Activated CD4-positive, alpha-beta memory T cell treated with anti-CD3 and anti-CD28 coated beads for 36 hours (primary cell): ENCODE results near the gene C1orf210. TPM values are rescaled to one million over a fixed set of nuclear protein-coding genes. Genes with fewer than 3 reads are reported as not detected.

ENCODE experiments used
- CTCF ChIA-PET: fragments of 350-600 bp; sonication (Branson Sonifier 250); formaldehyde crosslinking; loops from one replicate; lab custom pipeline; 2021; ENCODE audit warnings: antibody characterized with exemption, inconsistent platforms; lab: Charles Lee
- POLR2A ChIA-PET: fragments of 350-600 bp; sonication (Branson Sonifier 250); formaldehyde crosslinking; loops from one replicate; lab custom pipeline; 2021; ENCODE audit warnings: antibody characterized with exemption; lab: Charles Lee
- DNase-seq: peaks from one replicate; pipeline ENCODE4 v3.0.0-alpha.2; 2020
- H3K27ac Mint-ChIP-seq: one replicate; pipeline ENCODE4 v1.8.0; 2021; ENCODE audit warnings: mixed read lengths
- H3K27me3 Mint-ChIP-seq: one replicate; pipeline ENCODE4 v1.8.0; 2021; ENCODE audit warnings: mixed read lengths
- H3K36me3 Mint-ChIP-seq: one replicate; pipeline ENCODE4 v1.8.0; 2021; ENCODE audit warnings: mixed read lengths
- H3K4me1 Mint-ChIP-seq: one replicate; pipeline ENCODE4 v1.8.0; 2021; ENCODE audit warnings: low read depth, mixed read lengths
- H3K4me3 Mint-ChIP-seq: one replicate; pipeline ENCODE4 v1.8.0; 2021; ENCODE audit warnings: mild to moderate bottlenecking, mixed read lengths
- H3K9me3 Mint-ChIP-seq: one replicate; pipeline ENCODE4 v1.8.0; 2021; ENCODE audit warnings: mixed read lengths
- intact Hi-C: fragments of 100-400 bp; cut with micrococcal nuclease; formaldehyde crosslinking; loops from one replicate; pipeline ENCODE4 v1.15.1; 2023
- total RNA-seq, 2 experiments: library from RNA; stranded (reverse); gene quantifications; one replicate each; pipeline ENCODE4 v1.2.3, GENCODE V29; 2021

C1orf210 gene
- total RNA-seq, 2 experiments from 2014 or later, result not detected

- H3K36me3 Mint-ChIP-seq, result no peaks in the 10 kb centered on the region
- peaks cover 4% of the 10 kb centered on the region for H3K9me3 Mint-ChIP-seq
- DNase-seq, result no peak
- H3K27me3 Mint-ChIP-seq, result peaks cover 8% of the 10 kb centered on the region
- H3K27ac Mint-ChIP-seq, result no peak overlapping the region
- H3K4me3 Mint-ChIP-seq, result no peak overlapping the region
- ChIA-PET POLR2A (no interaction called here), CTCF (interaction anchor here (0.7 to 1.3 kb wide), 2 partner anchors 106 to 168 kb away, joined by 3 to 4 read pairs; no protein-coding TSS in a partner anchor)
- intact Hi-C loops, result no loop called here
- H3K4me1 Mint-ChIP-seq, result no peaks in the 10 kb centered on the region
These were observed 38.7 kb downstream of the C1orf210 start for GRCh38 chr1:43246466-43247213.

GRCh38 chr1:43243299-43243698 lies 42.1 kb downstream of the C1orf210 start:
- ChIA-PET POLR2A (no interaction called here), CTCF (interaction anchor here (1.2 to 1.7 kb wide), 2 partner anchors 16 to 171 kb away, joined by 3 to 5 read pairs; no protein-coding TSS in a partner anchor)
- H3K9me3 Mint-ChIP-seq, result peaks cover 4% of the 10 kb centered on the region
- H3K4me3 Mint-ChIP-seq, result no peak overlapping the region
- H3K27me3 Mint-ChIP-seq, result peaks cover 4% of the 10 kb centered on the region
- no peak for DNase-seq
- intact Hi-C loops, result no loop called here
- H3K36me3 Mint-ChIP-seq, result no peaks in the 10 kb centered on the region
- no peak overlapping the region for H3K27ac Mint-ChIP-seq
- H3K4me1 Mint-ChIP-seq, result no peaks in the 10 kb centered on the region

DNA sequence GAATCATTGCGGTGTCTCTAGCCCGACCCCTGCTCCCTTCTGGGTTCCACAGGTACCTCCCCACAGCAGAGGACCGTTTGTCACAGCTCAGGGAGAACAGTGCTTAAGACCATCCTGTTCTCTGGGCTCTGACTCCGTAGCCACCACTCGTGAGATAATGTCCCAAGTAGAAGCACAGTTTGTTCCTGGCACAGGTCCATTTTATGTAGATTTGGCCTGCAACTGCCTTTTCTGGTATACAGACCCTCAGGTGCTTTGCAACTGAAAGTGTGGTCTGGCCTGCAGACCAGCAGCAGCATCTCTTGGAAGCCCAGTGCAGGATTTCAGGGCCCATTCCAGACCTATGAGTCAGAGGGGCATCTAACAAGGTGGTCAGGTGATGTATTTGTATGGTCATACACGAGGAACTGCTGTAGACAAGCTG lies 44.0 kb downstream of the C1orf210 start:
- peaks cover 1% of the 10 kb centered on the region for H3K27me3 Mint-ChIP-seq
- no peaks in the 10 kb centered on the region for H3K4me1 Mint-ChIP-seq
- no peak overlapping the region for H3K27ac Mint-ChIP-seq
- intact Hi-C loops, result no loop called here
- H3K9me3 Mint-ChIP-seq, result no peaks in the 10 kb centered on the region
- ChIA-PET CTCF (no interaction called here), POLR2A (no interaction called here)
- H3K4me3 Mint-ChIP-seq, result no peak overlapping the region
- no peak for DNase-seq
- no peaks in the 10 kb centered on the region for H3K36me3 Mint-ChIP-seq

GRCh38 chr1:43239484-43239883 lies 45.9 kb downstream of the C1orf210 start:
- H3K4me1 Mint-ChIP-seq, result no peaks in the 10 kb centered on the region
- ChIA-PET POLR2A (no interaction called here), CTCF (interaction anchor here (0.8 to 4.2 kb wide), 3 partner anchors 12 to 175 kb away, joined by 3 to 16 read pairs (median 13); no protein-coding TSS in a partner anchor)
- peaks cover 1% of the 10 kb centered on the region for H3K27me3 Mint-ChIP-seq
- no peak overlapping the region for H3K27ac Mint-ChIP-seq
- H3K36me3 Mint-ChIP-seq, result no peaks in the 10 kb centered on the region
- H3K9me3 Mint-ChIP-seq, result no peaks in the 10 kb centered on the region
- DNase-seq, result no peak
- intact Hi-C loops, result no loop called here
- H3K4me3 Mint-ChIP-seq, result no peak overlapping the region

GRCh38 chr1:43238991-43239469 lies 46.4 kb downstream of the C1orf210 start:
- ChIA-PET POLR2A (no interaction called here), CTCF (interaction anchor here (0.8 to 4.2 kb wide), 3 partner anchors 12 to 175 kb away, joined by 3 to 16 read pairs (median 13); no protein-coding TSS in a partner anchor)
- H3K27me3 Mint-ChIP-seq, result peaks cover 1% of the 10 kb centered on the region
- no peaks in the 10 kb centered on the region for H3K36me3 Mint-ChIP-seq
- H3K4me1 Mint-ChIP-seq, result no peaks in the 10 kb centered on the region
- no peak overlapping the region for H3K27ac Mint-ChIP-seq
- intact Hi-C loops, result loop anchor here (1.0 kb wide), 2 partner anchors 119 to 175 kb away; partner anchors contain the start of gene CDC20
- no peak overlapping the region for H3K4me3 Mint-ChIP-seq
- H3K9me3 Mint-ChIP-seq, result no peaks in the 10 kb centered on the region
- no peak for DNase-seq

DNA sequence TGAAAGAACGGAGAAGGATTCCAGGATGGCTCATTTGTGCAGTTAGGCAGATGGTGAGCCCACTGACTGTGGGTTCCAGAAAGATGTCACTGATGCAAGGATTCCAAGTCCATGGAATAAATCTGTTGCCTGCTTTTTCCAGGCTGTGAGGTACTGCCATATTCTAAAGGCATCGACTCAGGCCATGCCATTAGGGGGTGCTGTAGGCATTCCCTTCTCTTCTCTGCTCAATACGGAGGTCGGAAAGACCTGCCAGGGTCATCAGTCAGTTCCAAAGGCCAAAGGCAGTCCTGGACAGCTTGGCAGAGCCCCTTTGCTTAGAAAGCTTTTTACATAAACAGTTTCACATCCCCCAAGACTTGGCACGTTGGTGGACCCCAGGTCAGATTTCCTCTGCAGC lies 47.3 kb downstream of the C1orf210 start:
- peaks cover 1% of the 10 kb centered on the region for H3K27me3 Mint-ChIP-seq
- ChIA-PET POLR2A (no interaction called here), CTCF (interaction anchor here (3.1 to 4.2 kb wide), 2 partner anchors 11 to 176 kb away, joined by 13 to 16 read pairs; no protein-coding TSS in a partner anchor)
- no peak overlapping the region for H3K27ac Mint-ChIP-seq
- no peak overlapping the region for H3K4me3 Mint-ChIP-seq
- intact Hi-C loops, result loop anchor here (1.0 kb wide), 2 partner anchors 120 to 176 kb away; partner anchors contain the start of gene CDC20
- no peaks in the 10 kb centered on the region for H3K4me1 Mint-ChIP-seq
- DNase-seq, result peak; percentile 53
- H3K36me3 Mint-ChIP-seq, result no peaks in the 10 kb centered on the region
- no peaks in the 10 kb centered on the region for H3K9me3 Mint-ChIP-seq

DNA sequence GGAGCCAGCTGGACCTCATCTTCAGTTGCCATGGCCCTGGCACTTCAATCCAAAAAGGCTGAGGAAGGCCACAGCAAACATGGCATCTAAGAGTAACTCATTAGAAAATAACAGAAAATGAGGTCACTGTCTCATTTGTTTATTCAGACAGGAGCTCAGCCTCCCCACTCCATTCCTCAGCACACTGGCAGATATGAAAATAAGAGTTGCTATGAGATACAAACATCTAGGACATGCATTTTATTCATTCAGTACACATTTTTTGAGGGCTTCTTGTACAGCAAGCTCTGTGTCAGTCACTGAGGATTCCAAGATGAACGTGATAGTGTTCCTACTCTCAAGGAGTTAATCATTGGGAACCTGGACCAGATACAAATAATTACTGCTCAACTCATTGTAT lies 48.3 kb downstream of the C1orf210 start:
- Mint-ChIP-seq H3K4me1 (no peaks in the 10 kb centered on the region), H3K4me3 (no peak overlapping the region), H3K36me3 (no peaks in the 10 kb centered on the region), H3K27me3 (peaks cover 1% of the 10 kb centered on the region), H3K27ac (no peak overlapping the region), H3K9me3 (no peaks in the 10 kb centered on the region)
- intact Hi-C loops, result no loop called here
- ChIA-PET POLR2A (no interaction called here), CTCF (interaction anchor here (0.6 to 4.2 kb wide), 4 partner anchors 10 to 177 kb away, joined by 3 to 16 read pairs (median 8); partner anchors contain the start of gene ELOVL1)
- no peak for DNase-seq

DNA sequence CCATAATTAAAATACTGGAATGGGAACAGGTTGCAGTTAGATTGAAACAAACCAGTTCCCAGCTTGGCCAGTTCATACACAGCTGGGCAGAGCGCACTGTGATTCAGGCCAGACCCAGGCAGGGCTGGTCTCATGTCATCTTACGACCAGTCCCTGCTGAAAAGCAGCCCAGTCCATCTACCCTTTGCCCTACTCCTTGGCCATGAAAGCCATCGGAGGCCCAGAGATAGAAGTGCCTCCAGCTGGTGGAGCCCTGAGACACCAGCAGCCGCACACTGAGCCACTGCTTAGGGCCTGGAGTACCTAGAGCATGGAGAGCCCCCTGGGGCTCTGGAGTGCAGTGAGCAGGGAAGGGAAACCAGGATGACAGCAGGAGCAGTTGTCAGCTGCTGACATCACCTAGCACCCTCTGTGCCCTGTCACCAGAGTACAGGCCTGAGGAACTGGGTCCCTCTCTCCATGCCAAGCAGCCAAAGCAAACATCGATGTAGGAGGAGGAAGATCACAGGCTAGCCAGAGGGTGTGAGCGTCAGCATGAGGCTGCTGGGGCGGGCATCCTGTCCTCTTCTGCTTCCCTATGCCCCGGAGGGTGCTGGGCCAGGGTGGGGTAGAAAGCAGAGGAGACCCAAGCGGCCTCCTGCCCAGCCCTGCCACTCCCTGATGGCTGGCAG lies 49.8 kb downstream of the C1orf210 start:
- CTCF ChIA-PET, result interaction anchor here (4.2 kb wide), 1 partner anchor 8 kb away, joined by 16 read pairs; no protein-coding TSS in a partner anchor
- Mint-ChIP-seq H3K27ac (no peak overlapping the region), H3K4me1 (no peaks in the 10 kb centered on the region), H3K27me3 (peaks cover under 1% of the 10 kb centered on the region), H3K36me3 (no peaks in the 10 kb centered on the region), H3K4me3 (no peak overlapping the region), H3K9me3 (no peaks in the 10 kb centered on the region)
- POLR2A ChIA-PET, result no interaction called here
- DNase-seq, result no peak
- intact Hi-C loops, result no loop called here

DNA sequence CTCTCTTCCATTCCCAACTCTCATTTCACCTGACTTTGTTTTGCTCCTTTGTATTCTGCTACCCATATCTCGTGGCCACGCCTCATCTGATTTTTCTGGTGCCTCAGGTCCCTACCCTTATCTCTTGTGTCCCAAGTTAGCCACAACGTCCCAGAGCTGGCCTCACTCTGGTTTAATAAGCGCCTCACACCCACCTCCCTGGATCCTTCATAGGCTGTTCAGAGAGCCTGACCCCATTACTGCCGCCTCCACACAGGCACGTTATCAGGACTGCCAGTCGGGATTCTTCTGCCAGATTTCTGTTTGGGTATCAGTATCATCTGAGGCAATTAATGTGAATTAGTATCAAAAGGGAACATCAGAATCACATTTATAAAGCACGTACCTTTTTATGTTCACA lies 50.3 kb downstream of the C1orf210 start:
- POLR2A ChIA-PET, result no interaction called here
- DNase-seq, result no peak
- CTCF ChIA-PET, result no interaction called here
- Mint-ChIP-seq H3K4me1 (no peaks in the 10 kb centered on the region), H3K36me3 (no peaks in the 10 kb centered on the region), H3K27ac (no peak overlapping the region), H3K9me3 (no peaks in the 10 kb centered on the region), H3K4me3 (no peak overlapping the region), H3K27me3 (no peaks in the 10 kb centered on the region)
- intact Hi-C loops, result no loop called here

GRCh38 chr1:43234267-43234666 lies 51.1 kb downstream of the C1orf210 start:
- Mint-ChIP-seq H3K9me3 (no peaks in the 10 kb centered on the region), H3K27me3 (no peaks in the 10 kb centered on the region), H3K4me3 (no peak overlapping the region), H3K36me3 (no peaks in the 10 kb centered on the region), H3K27ac (no peak overlapping the region), H3K4me1 (no peaks in the 10 kb centered on the region)
- ChIA-PET CTCF (interaction anchor here (3.1 kb wide), 1 partner anchor 180 kb away, joined by 14 read pairs; no protein-coding TSS in a partner anchor), POLR2A (no interaction called here)
- no peak for DNase-seq
- intact Hi-C loops, result no loop called here

- no peaks in the 10 kb centered on the region for H3K27me3 Mint-ChIP-seq
- H3K4me3 Mint-ChIP-seq, result no peak overlapping the region
- intact Hi-C loops, result no loop called here
- POLR2A ChIA-PET, result no interaction called here
- no peaks in the 10 kb centered on the region for H3K36me3 Mint-ChIP-seq
- CTCF ChIA-PET, result interaction anchor here (3.1 kb wide), 1 partner anchor 180 kb away, joined by 14 read pairs; no protein-coding TSS in a partner anchor
- no peak overlapping the region for H3K27ac Mint-ChIP-seq
- H3K9me3 Mint-ChIP-seq, result no peaks in the 10 kb centered on the region
- H3K4me1 Mint-ChIP-seq, result no peaks in the 10 kb centered on the region
- no peak for DNase-seq
These were observed 51.8 kb downstream of the C1orf210 start for GRCh38 chr1:43233631-43234030.

- ChIA-PET CTCF (interaction anchor here (1.2 to 3.1 kb wide), 2 partner anchors 13 to 182 kb away, joined by 3 to 14 read pairs; no protein-coding TSS in a partner anchor), POLR2A (no interaction called here)
- intact Hi-C loops, result no loop called here
- no peaks in the 10 kb centered on the region for H3K4me1 Mint-ChIP-seq
- no peak overlapping the region for H3K27ac Mint-ChIP-seq
- no peaks in the 10 kb centered on the region for H3K27me3 Mint-ChIP-seq
- no peaks in the 10 kb centered on the region for H3K9me3 Mint-ChIP-seq
- no peak overlapping the region for H3K4me3 Mint-ChIP-seq
- DNase-seq, result no peak
- H3K36me3 Mint-ChIP-seq, result no peaks in the 10 kb centered on the region
These were observed 52.9 kb downstream of the C1orf210 start for GRCh38 chr1:43232482-43232881.
